Smooth muscle cell (in vitro differentiated cells): ENCODE measurements around the gene SWAP70. TPM values are rescaled to one million over a fixed set of nuclear protein-coding genes. Genes with fewer than 3 reads are reported as not detected.

ENCODE experiments used
- DNase-seq: peaks from one replicate; lab custom pipeline; 2025; ENCODE audit not compliant: unreplicated experiment; lab: John Stamatoyannopoulos, UW
- H2AFZ ChIP-seq: fragments of 200-600 bp; sonication (generic); 2 replicates; pipeline ENCODE4 v1.6.0; 2016; ENCODE audit warnings: antibody characterized with exemption, low read depth, mild to moderate bottlenecking
- H3F3A ChIP-seq: fragments of 200-600 bp; sonication (generic); 2 replicates; pipeline ENCODE4 v1.6.0; 2017; ENCODE audit warnings: antibody characterized with exemption, low read depth
- H3K27ac ChIP-seq: fragments of 200-600 bp; sonication (generic); 2 replicates; pipeline ENCODE4 v1.5.1; 2016; ENCODE audit warnings: low read depth, mild to moderate bottlenecking
- H3K27me3 ChIP-seq: fragments of 200-600 bp; sonication (generic); 2 replicates; pipeline ENCODE4 v1.6.1; 2016; ENCODE audit warnings: low read depth, mild to moderate bottlenecking
- H3K36me3 ChIP-seq: fragments of 200-600 bp; sonication (generic); 2 replicates; pipeline ENCODE4 v1.5.1; 2016; ENCODE audit warnings: low read depth
- H3K4me1 ChIP-seq: fragments of 200-600 bp; sonication (generic); 2 replicates; pipeline ENCODE4 v1.5.1; 2016; ENCODE audit warnings: low read depth
- H3K4me2 ChIP-seq: fragments of 200-600 bp; sonication (generic); 2 replicates; pipeline ENCODE4 v1.6.0; 2016; ENCODE audit warnings: mild to moderate bottlenecking
- H3K4me3 ChIP-seq: fragments of 200-600 bp; sonication (generic); 2 replicates; pipeline ENCODE4 v1.5.1; 2016; ENCODE audit warnings: mild to moderate bottlenecking
- H3K79me2 ChIP-seq: fragments of 200-600 bp; sonication (generic); 2 replicates; pipeline ENCODE4 v1.6.0; 2016; ENCODE audit warnings: low read depth, mild to moderate bottlenecking
- H3K9ac ChIP-seq: fragments of 200-600 bp; sonication (generic); 2 replicates; pipeline ENCODE4 v1.6.0; 2016; ENCODE audit warnings: low read depth
- H3K9me3 ChIP-seq: fragments of 200-600 bp; sonication (generic); replicated peaks from 2 replicates; pipeline ENCODE4 v1.5.1; 2016; ENCODE audit warnings: low read depth
- H4K20me1 ChIP-seq: fragments of 200-600 bp; sonication (generic); 2 replicates; pipeline ENCODE4 v1.6.0; 2016; ENCODE audit warnings: low read depth
- CTCF ChIP-seq: fragments of 200-600 bp; sonication (generic); IDR thresholded peaks from 2 replicates; pipeline ENCODE4 v1.5.1; 2017; ENCODE audit warnings: borderline replicate concordance, mild to moderate bottlenecking, antibody characterized with exemption; ENCODE audit not compliant: insufficient read depth, poor library complexity, severe bottlenecking
- WGBS: methylation state at CpG from one replicate; pipeline ENCODE4 v1.1.7; 2016; ENCODE audit warnings: low lambda C conversion rate; 5-methylcytosine and 5-hydroxymethylcytosine counted together
- polyA plus RNA-seq: library from polyadenylated mRNA; unstranded; fragments of >200 nt; fragmentation: Nextera tagmentation; extraction: Ambion mirVana; gene quantifications from 2 replicates; pipeline ENCODE4 v1.2.1, GENCODE V29; 2016
- total RNA-seq: library from RNA; depleted of rRNA; stranded (reverse); fragments of >200 nt; gene quantifications from 2 replicates; pipeline ENCODE4 v1.2.3, GENCODE V29; 2014

The SWAP70 gene
- total and polyA plus RNA-seq, 2 experiments from 2014 or later, result 15.4 to 17.8 TPM

DNA sequence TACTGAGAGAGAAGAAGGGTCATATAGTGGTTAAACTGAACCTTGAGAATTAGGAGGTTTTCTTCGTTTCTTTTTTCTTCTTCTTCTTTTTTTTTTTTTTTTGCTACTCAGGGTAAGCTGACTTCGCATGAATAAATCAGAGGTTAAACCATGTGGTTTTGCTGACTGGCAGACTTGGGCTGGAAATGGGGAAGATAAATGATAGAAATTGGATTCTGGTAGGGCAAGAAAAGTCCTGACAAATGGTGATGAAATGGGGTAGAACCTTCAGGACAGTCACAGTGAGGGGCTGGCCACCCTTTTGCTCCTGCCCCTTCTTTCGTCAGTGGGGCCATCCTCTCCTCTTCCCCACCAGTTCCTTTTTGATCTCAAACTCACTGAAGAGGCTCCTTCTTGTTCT, 1.6 kb upstream of the SWAP70 start:
- no peak for DNase-seq
- 79% methylated on average over 3 of the region's 3 CpGs for WGBS
- no peaks in the 10 kb centered on the region for H3K36me3 ChIP-seq

DNA sequence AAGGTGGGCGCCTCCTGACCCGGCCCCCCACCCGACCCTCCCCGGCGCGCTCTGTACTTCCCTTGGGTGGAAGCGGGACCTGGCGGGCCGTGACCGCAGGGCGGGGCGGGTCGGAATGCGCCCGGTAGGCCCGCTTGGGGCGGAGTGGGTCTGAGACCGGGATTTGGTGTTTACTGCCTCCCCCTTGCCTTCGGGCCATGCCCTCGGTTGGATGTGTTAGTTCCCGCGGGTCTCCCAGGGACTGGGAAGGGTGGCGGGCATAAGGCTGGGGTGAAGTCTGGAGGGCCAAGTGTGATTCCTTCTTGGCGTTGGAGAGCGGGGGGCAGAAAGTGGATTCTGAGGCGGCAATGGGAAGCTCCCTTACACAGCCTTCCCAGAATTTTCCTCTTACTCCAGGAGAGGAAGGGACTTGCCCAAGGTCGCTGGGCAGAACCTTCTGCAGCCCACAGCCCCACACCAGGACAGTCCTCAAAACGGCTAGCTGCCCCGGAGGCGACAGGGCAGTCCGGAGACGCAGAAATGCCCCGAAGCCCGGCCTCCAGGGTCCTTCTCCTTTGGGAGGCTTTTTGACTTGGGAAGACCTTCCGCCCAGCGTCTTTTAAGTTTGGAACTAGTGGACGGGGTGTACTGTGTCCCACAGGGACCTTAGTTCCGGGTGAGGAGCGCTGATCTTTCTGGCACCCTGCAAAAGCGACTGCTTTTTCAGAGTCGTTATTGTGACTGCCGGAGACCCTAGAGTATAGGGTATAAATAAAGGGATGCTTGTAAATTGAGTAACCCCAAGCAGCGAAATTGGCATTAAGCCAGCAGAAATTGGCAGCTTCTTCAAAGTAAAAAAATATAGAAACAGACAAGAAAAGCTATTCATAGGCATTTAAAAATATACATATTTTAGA, 647 bp downstream of the SWAP70 start:
- peak overlapping the region; percentile 99 for H2AFZ ChIP-seq
- H3K9me3 ChIP-seq, result no peaks in the 10 kb centered on the region
- no peaks in the 10 kb centered on the region for H3K27me3 ChIP-seq
- H4K20me1 ChIP-seq, result peaks cover 21% of the 10 kb centered on the region
- peak overlapping the region; percentile 86 for H3K4me2 ChIP-seq
- WGBS, result 2% methylated on average over 34 of the region's 43 CpGs
- H3K4me1 ChIP-seq, result peaks cover 3% of the 10 kb centered on the region
- no peaks in the 10 kb centered on the region for H3F3A ChIP-seq
- peak overlapping the region; percentile 95 for H3K4me3 ChIP-seq
- peaks cover 47% of the 10 kb centered on the region for H3K79me2 ChIP-seq
- H3K9ac ChIP-seq, result peak overlapping the region; percentile 90
- TF ChIP-seq CTCF, result no peak
- H3K27ac ChIP-seq, result peak overlapping the region; percentile 58
- DNase-seq, result peak; percentile 48
- H3K36me3 ChIP-seq, result no peaks in the 10 kb centered on the region

More for the DNA sequence above, 1.6 kb upstream of the SWAP70 start:
- Histone ChIP-seq H3K4me3 (no peak overlapping the region), H3K4me1 (peaks cover 3% of the 10 kb centered on the region), H3K4me2 (no peak overlapping the region), H4K20me1 (peaks cover 3% of the 10 kb centered on the region), H3K9ac (no peak overlapping the region), H3K9me3 (no peaks in the 10 kb centered on the region), H3F3A (no peaks in the 10 kb centered on the region), H3K79me2 (peaks cover 31% of the 10 kb centered on the region), H3K27me3 (no peaks in the 10 kb centered on the region), H2AFZ (no peak overlapping the region), H3K27ac (no peak overlapping the region)
- TF ChIP-seq CTCF, result no peak

DNA sequence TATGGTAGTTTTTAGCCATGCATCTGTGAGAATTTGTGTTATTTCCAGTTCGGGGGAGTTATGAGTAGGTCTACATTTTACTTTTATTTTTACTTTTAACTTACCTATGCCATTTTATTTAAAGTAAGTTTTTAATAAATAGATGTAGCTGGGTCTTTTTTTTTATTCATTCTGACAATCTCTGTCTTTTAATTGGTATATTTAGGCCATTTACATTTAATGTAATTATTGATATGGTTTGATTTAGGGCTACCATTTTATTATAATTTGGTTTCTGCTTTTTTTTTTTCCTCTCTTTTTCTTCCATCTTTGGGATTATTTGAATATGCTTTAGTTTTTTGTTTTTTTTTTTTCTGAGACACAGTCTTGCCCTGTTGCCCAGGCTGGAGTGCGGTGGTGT, 1.9 kb downstream of the SWAP70 start:
- peak overlapping the region; percentile 86 for H3K4me2 ChIP-seq
- no peak for DNase-seq
- no peaks in the 10 kb centered on the region for H3K36me3 ChIP-seq
- TF ChIP-seq CTCF, result no peak
- H3F3A ChIP-seq, result no peaks in the 10 kb centered on the region
- H2AFZ ChIP-seq, result no peak overlapping the region
- H3K4me1 ChIP-seq, result peaks cover 3% of the 10 kb centered on the region
- H4K20me1 ChIP-seq, result peaks cover 30% of the 10 kb centered on the region
- no peaks in the 10 kb centered on the region for H3K27me3 ChIP-seq
- 97% methylated on average over 2 of the region's 2 CpGs for WGBS
- peaks cover 59% of the 10 kb centered on the region for H3K79me2 ChIP-seq
- peak overlapping the region; percentile 95 for H3K4me3 ChIP-seq
- no peak overlapping the region for H3K27ac ChIP-seq
- no peak overlapping the region for H3K9ac ChIP-seq
- no peaks in the 10 kb centered on the region for H3K9me3 ChIP-seq
